ENCODE measurements around the gene TRIM7. TPM values are rescaled to one million over a fixed set of nuclear protein-coding genes. Genes with fewer than 3 reads are reported as not detected.

The TRIM7 gene
- total and polyA plus RNA-seq, 9 of the 15 experiments (the other 6 are each of a cell fraction or from before 2014, with no cell fraction given): 2.6 to 14.9 (median 8.9) TPM

GRCh38 chr5:181243564-181244343 is 38.8 kb upstream of the TRIM7 start, which contains the start of gene RACK1 (continued):
- TF ChIP-seq, protein P1, sequence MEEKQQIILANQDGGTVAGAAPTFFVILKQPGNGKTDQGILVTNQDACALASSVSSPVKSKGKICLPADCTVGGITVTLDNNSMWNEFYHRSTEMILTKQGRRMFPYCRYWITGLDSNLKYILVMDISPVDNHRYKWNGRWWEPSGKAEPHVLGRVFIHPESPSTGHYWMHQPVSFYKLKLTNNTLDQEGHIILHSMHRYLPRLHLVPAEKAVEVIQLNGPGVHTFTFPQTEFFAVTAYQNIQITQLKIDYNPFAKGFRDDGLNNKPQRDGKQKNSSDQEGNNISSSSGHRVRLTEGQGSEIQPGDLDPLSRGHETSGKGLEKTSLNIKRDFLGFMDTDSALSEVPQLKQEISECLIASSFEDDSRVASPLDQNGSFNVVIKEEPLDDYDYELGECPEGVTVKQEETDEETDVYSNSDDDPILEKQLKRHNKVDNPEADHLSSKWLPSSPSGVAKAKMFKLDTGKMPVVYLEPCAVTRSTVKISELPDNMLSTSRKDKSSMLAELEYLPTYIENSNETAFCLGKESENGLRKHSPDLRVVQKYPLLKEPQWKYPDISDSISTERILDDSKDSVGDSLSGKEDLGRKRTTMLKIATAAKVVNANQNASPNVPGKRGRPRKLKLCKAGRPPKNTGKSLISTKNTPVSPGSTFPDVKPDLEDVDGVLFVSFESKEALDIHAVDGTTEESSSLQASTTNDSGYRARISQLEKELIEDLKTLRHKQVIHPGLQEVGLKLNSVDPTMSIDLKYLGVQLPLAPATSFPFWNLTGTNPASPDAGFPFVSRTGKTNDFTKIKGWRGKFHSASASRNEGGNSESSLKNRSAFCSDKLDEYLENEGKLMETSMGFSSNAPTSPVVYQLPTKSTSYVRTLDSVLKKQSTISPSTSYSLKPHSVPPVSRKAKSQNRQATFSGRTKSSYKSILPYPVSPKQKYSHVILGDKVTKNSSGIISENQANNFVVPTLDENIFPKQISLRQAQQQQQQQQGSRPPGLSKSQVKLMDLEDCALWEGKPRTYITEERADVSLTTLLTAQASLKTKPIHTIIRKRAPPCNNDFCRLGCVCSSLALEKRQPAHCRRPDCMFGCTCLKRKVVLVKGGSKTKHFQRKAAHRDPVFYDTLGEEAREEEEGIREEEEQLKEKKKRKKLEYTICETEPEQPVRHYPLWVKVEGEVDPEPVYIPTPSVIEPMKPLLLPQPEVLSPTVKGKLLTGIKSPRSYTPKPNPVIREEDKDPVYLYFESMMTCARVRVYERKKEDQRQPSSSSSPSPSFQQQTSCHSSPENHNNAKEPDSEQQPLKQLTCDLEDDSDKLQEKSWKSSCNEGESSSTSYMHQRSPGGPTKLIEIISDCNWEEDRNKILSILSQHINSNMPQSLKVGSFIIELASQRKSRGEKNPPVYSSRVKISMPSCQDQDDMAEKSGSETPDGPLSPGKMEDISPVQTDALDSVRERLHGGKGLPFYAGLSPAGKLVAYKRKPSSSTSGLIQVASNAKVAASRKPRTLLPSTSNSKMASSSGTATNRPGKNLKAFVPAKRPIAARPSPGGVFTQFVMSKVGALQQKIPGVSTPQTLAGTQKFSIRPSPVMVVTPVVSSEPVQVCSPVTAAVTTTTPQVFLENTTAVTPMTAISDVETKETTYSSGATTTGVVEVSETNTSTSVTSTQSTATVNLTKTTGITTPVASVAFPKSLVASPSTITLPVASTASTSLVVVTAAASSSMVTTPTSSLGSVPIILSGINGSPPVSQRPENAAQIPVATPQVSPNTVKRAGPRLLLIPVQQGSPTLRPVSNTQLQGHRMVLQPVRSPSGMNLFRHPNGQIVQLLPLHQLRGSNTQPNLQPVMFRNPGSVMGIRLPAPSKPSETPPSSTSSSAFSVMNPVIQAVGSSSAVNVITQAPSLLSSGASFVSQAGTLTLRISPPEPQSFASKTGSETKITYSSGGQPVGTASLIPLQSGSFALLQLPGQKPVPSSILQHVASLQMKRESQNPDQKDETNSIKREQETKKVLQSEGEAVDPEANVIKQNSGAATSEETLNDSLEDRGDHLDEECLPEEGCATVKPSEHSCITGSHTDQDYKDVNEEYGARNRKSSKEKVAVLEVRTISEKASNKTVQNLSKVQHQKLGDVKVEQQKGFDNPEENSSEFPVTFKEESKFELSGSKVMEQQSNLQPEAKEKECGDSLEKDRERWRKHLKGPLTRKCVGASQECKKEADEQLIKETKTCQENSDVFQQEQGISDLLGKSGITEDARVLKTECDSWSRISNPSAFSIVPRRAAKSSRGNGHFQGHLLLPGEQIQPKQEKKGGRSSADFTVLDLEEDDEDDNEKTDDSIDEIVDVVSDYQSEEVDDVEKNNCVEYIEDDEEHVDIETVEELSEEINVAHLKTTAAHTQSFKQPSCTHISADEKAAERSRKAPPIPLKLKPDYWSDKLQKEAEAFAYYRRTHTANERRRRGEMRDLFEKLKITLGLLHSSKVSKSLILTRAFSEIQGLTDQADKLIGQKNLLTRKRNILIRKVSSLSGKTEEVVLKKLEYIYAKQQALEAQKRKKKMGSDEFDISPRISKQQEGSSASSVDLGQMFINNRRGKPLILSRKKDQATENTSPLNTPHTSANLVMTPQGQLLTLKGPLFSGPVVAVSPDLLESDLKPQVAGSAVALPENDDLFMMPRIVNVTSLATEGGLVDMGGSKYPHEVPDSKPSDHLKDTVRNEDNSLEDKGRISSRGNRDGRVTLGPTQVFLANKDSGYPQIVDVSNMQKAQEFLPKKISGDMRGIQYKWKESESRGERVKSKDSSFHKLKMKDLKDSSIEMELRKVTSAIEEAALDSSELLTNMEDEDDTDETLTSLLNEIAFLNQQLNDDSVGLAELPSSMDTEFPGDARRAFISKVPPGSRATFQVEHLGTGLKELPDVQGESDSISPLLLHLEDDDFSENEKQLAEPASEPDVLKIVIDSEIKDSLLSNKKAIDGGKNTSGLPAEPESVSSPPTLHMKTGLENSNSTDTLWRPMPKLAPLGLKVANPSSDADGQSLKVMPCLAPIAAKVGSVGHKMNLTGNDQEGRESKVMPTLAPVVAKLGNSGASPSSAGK (IDR thresholded peaks at IDR 0.05): peak; percentile 76
- peak; percentile 65; the same call in 1 of the 2 replicates for TF ChIP-seq CREB3 (tag; conservative IDR thresholded peaks at IDR 0.05; ENCODE audit: low read depth)
- TF ChIP-seq SMAD1 (IDR thresholded peaks at IDR 0.05; ENCODE audit: low read depth, low read length, partially characterized antibody): peak; percentile 92
- TF ChIP-seq FOXK2 (conservative IDR thresholded peaks at IDR 0.05 in 1 of 2, IDR thresholded peaks at IDR 0.05 in 1 of 2; ENCODE audit: low read depth in 2 of 2): peak; percentile 54 to 98
- peak; percentile 16; the same call in 1 of the 2 replicates for TF ChIP-seq TCF7 (IDR thresholded peaks at IDR 0.05; ENCODE audit: borderline replicate concordance)
- 0 out of 4 replicates have a peak, but pooled peaks of 1 of the 2 experiments have one; percentile 35 for TF ChIP-seq SRF (CRISPR knock-in tag; IDR thresholded peaks at IDR 0.05)
- peak; percentile 63 for TF ChIP-seq RBM22 (IDR thresholded peaks at IDR 0.05; ENCODE audit: low read depth, low read length, poor library complexity, severe bottlenecking)
- no peak for TF ChIP-seq ZNF3 (CRISPR knock-in tag; IDR thresholded peaks at IDR 0.05)
- TF ChIP-seq DMBX1 (CRISPR knock-in tag; IDR thresholded peaks at IDR 0.05; ENCODE audit: borderline replicate concordance): no peak
- TF ChIP-seq MYNN (IDR thresholded peaks at IDR 0.05): peak; percentile 44; the same call in 1 of the 2 replicates
- no peak for TF ChIP-seq MYNN (CRISPR knock-in tag; IDR thresholded peaks at IDR 0.05)
- no peak for TF ChIP-seq CBX2 (IDR thresholded peaks at IDR 0.05; ENCODE audit: insufficient read depth, low read length, poor library complexity, severe bottlenecking)
- TF ChIP-seq ELF2 (CRISPR knock-in tag; IDR thresholded peaks at IDR 0.05): 0 out of 2 replicates have a peak, but pooled peaks have one; percentile 67
- peak; percentile 85 for TF ChIP-seq GTF2A2 (tag; IDR thresholded peaks at IDR 0.05)
- no peak for TF ChIP-seq SREBF2 (CRISPR knock-in tag; IDR thresholded peaks at IDR 0.05)
